ENCODE measurements around the gene MAGI2.
"Not testable (repeated sequence)": the region's sequence is repeated elsewhere in the genome, so short reads cannot be mapped to it uniquely, and the experiment has no call there.

Gene MAGI2

DNA sequence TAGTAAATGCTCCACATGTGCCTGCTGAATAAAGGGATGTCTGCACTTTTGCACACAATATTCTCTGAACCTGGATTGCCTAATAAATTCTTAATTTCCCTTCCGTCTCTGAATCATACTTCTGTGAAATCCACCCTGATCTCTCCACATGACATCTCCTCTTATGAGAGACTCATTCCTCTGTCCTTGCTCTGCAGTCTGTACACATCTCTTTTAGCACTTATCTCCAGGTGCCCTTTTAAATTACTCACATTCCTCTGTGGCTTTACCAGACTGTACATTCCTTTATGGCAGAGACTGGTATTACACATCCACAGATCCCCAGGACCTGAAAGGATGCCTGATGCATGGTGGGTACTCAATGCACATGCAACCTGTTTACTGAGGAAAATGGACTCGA lies 1127.3 kb downstream of the MAGI2 start:
- DNase-seq, result no peak

DNA sequence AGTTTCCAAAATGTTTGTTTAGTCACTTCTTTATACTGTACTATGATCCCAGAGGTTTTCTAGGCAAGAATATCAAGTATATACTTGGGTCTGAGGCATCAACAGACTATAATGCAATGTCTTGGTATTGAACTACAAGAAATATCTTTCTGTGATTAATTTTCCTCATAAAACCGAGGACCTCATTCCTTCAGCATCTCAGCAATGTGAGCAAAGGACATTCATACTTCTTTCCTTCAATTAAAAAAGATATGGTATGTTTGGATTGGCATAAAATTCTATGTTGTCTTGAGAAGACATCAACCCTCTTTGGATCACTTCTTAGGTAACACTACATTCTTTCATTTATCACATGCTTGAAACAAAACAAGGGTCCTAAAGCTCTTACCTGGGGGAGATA lies 1130.3 kb downstream of the MAGI2 start:
- DNase-seq, result no peak

DNA sequence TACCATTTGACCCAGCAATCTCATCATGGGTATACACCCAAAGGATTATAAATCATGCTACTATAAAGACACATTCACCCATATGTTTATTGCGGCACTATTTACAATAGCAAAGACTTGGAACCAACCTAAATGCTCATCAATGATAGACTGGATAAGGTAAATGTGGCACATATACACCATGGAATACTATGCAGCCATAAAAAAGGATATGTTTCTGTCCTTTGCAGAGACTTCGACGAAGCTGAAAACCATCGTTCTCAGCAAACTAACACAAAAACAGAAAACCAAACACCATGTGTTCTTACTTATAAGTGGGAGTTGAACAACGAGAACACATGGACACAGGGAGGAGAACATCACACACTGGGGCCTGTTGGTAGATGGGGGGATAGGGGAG lies 1131.2 kb downstream of the MAGI2 start:
- DNase-seq, result not testable (repeated sequence)

DNA sequence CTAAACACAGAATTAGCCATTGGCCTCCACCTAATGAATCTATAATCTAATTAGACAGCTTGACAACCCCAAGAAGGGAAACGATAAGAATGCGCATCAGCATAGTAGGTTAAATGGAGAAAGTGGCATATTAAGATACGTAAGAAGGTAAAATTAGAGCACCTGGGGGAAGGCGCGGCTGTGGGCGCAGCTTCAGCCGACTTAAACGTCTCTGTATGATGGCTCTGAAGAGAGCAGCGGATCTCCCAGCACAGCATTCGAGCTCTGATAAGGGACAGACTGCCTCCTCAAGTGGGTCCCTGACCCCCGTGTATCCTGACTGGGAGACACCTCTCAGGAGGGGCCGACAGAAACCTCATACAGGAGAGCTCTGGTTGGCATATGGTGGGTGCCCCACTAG lies 1136.1 kb downstream of the MAGI2 start:
- DNase-seq, result no peak

DNA sequence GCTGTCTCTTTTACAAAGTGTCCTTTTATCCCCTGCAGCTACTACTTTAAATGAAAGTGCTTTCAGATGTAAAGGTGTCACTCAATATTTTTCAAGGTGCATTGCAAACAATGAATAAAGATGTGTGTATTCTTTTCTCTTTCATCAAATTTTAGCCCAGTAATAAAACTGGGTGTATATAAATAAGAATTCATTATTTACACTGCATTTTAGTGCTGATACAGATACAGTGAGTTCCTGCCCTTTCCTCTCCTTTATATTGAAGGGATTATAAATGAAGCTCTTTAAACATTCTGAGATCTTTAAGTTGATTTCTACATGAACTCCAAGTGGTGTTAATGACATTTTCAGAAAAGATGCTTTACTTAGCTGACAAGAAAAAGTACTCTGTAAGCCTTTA lies 1137.4 kb downstream of the MAGI2 start:
- no peak for DNase-seq

DNA sequence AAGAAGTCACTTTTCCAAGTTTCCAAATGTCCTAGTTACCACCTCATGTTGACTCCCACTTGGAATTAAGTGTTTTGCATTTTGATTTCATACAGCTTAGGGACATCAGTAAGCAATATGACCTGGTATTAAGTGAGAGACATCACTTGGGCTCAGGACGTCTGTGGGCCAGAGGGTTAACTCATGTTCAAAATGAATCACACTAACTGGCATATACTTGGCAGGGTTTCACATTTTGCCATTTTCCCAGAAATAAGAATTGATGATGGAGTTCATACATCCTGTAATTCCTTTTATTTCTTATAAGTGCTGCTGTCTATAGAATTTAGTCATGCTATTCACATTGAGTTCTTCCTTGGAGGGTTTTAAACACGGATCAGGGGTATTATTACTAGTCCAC lies 1138.3 kb downstream of the MAGI2 start:
- DNase-seq, result no peak

DNA sequence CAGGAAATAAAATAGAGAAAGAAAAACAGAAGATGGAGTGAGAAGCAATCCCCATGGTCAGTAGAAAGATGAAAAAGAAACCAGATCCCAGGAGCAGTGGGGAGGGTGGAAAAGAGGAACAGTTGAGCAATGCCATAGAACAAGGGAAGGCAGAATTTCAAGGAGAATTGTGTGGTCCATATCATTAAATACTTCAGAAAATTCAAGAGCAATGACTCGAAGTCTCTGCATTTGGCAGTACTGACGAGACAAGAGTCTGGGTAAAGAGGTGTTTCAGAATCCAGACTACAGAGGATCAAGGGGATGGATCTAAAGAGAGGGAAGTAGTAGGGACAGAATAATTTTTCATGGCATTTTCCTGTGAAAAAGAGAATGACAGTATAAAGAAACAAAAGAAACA lies 1142.3 kb downstream of the MAGI2 start:
- no peak for DNase-seq

DNA sequence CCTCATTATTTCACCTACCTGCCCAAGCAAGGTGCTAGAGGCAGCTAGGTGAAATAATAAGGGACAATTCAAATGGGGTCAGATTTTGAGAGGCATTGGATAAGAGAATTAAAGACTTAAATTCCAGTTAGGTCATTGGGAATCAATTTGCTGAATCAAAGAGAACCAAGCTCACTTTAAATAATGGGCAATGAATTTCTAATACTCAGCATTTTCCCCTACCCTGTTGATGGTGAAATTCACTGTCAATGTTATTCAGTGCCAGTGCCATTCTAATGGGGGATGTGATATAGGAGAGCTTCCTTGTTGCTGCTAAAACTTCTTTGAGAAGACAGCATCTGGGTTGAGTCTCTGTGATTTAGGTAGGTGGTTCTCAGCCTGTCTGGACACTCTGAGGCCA lies 1145.6 kb downstream of the MAGI2 start:
- no peak for DNase-seq

DNA sequence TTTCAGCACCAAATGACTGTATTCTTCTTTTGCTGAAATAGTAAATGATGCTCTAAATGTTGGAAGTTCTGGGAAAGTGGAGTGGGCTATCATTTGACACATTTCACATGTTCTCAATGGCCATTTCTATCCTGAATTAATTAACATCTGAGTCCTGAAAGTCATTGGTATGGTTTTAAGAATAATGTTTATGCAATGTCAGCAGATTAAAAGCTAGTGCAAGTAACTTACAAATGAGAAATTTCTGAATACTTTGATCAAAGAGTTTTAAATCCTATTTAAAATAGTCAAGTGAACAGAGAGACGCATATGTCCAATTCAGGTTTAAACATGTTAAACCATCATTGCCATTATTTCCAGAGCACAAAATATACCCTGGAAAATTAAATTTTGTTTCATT lies 1146.8 kb downstream of the MAGI2 start:
- DNase-seq, result no peak

DNA sequence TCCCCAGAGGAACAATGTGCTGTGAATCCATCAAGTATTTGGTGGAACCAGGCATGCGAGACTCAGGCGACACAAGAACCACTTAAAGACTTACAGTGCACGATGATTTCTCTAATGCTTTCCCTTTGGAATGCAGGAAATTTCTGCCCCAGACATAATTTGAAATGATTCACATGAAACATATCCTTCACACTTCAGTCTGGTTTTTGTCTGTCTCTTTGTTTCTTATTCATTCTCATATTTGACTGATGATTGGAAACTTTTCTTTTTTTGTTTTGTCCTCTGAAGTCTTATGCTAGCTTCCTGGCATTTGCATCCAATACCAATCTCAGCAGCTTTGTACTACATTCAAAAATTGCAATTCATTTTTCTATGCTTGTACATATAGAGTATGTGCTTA lies 1152.1 kb downstream of the MAGI2 start:
- no peak for DNase-seq

DNA sequence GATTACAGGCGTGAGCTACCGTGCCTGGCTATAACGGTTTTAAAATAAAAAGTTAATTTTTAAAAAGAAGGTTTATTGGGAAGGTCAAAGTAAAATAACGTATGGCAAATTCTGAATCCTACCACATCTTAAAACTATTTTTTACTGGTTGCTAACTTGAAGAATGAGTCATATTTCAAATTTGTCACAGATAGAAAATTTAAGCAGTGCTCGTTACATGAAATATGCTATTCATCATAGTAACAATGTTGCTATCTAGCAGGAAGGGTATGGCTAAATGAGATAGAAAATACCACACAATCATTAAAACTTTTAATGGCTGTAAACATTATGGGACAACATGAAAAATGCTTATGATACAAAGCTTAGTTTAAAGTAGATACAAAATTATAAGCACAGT lies 1154.4 kb downstream of the MAGI2 start:
- no peak for DNase-seq

DNA sequence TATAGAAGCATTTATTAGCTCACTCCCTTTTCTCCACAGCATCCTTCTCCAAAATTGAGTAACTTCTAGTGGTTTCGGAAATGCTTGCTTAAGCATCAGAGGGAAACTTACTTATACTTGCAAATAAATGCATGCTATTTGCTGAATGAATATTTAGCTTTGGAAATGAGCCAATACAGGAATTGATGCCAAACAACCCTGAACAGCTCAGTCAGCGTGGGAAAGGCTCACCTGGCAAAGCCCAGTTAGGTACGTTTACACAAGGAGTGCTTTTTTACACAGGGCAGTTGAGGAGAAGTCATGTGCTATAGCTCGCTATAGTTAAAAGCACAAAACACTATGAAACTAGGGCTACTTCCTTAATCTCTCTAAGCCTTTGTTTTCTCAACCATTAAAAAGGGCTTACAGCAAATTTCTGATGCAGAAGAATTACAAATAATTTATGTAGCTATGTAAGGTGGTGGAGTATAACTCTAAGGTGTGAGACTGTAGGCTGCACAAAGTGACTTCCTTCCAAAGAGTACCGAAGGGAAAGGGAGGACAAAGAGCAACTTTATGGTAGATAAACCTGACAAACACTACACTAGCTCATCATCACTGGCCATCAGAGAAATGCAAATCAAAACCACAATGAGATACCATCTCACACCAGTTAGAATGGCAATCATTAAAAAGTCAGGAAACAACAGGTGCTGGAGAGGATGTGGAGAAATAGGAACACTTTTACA lies 1156.7 kb downstream of the MAGI2 start:
- DNase-seq, result no peak

DNA sequence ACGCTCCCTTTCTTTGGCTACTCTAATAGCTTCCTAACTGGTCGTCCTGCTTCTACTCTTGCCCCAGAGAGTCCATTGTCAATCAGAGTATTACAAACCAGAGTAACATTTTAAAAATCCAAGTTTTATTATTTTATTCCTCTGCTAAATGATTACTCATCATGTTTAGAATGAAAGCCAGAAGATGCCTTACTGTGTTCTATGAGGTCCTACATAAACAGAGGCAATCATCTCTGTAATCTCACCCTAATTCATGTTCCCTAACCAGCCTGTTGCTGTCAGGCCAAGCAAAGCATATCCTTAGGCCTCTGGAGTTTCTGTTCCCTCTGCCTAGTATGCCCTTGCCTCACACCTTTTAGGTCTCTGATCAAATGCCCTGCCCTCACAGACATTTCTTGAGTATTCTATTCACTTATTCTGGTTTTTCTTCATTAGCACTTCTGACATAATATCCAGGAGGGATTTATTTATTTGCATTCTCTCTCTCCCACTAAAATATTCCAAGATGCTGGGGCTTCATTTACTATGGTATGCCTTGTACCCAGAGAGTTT lies 1157.3 kb downstream of the MAGI2 start:
- DNase-seq, result no peak

DNA sequence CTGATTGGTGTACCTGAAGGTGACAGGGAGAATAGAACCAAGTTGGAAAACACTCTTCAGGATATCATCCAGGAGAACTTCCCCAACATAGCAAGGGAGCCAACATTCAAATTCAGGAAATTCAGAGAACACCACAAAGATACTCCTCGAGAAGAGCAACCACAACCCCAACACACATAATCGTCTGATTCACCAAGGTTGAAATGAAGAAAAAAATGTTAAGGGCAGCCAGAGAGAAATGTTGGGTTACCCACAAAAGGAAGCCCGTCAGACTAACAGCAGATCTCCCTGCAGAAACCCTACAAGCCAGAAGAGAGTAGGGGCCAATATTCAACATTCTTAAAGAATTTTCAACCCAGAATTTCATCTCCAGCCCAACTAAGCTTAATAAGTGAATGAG lies 1164.0 kb downstream of the MAGI2 start:
- DNase-seq, result not testable (repeated sequence)

DNA sequence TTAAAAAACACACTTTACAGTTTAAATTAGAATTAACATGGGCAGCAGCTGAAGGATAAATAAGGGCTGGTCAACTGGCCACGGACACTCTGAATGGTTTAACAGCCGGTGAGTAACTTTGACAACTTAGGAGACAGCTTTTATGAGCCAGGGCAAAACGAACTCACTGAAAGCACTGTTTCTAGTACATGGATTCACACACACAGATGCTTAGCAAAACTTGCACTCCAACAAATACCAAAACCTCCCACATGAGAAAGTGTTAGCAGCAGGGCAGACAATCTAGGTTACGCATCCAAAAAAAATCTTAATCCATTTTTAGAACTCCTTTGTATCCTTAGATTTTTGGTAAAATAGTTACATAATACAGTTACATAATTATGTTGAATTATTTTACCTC lies 1168.5 kb downstream of the MAGI2 start:
- no peak for DNase-seq

DNA sequence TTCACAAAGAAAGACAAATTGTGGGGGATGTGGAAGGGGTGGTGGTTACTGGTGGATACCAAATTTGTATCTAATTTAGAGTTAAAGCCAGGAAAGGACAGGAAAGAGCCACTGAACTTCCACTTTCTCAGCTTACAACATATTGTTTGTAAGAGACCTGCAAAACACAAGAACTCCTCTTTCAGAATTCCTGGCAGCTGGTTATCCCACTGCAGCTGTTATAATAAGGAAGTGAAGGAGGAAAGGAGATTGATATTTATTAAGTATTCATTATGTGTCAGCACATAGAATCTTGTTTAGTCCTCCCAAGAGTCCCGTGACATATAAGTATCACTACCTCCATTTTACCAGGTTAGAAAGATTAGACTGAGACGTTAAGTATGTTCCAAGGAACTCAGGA lies 1173.2 kb downstream of the MAGI2 start:
- no peak for DNase-seq

DNA sequence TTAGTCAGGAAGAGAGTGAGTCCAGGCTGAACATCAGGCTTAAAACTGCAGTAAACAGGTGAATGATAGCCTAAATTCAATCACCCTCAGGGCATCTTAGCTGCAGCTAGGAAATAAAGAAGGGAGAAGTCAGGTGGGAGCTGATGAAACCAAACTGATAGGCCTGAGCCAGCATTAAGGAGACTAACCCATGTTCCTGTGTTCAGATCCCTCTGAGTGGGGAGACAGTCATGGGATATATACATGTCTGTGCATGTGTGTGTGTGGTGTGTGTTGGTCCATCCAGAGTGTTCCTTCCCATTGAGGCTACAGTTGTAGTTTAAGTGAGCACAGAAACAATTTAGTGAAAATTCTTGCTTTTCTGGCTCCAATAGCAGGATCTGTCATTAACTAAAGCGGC lies 1174.0 kb downstream of the MAGI2 start:
- no peak for DNase-seq

DNA sequence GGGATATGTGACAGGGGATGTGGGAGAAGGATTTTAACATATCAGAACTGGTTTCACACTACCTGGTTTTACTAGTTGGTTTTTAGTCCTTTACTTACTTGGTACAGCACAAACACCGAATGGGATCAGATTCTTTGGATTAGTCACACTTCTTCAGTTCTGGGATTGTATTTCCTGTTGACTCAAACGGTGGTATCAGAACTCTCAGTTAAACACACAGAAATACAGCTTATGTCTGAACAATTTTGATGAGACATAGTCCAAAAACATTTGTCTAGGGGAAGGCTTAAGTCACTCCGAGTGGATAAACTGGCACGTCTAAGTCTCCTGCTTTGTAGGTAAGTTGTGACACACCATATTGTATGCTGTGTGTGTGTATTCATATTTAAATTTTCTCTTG lies 1174.4 kb downstream of the MAGI2 start:
- DNase-seq, result no peak

DNA sequence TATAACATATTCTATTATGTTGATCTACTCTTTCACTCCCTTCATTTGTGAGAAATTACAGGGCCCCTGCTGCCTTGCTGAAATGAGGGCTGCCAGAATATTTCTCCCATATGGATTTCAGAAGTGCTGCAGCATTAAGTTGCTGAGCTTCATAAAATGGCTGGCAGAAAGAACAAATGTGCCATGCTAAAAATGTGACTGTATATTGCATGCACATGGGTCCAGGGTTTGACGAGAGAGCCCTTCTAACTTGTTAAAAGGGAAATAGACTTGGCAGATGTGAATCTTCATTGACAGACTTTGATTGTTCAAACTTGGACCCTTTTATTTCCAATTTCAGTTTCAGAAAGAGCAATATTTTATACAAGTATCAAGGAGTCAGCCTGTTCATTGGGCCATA lies 1186.3 kb downstream of the MAGI2 start:
- DNase-seq, result no peak

DNA sequence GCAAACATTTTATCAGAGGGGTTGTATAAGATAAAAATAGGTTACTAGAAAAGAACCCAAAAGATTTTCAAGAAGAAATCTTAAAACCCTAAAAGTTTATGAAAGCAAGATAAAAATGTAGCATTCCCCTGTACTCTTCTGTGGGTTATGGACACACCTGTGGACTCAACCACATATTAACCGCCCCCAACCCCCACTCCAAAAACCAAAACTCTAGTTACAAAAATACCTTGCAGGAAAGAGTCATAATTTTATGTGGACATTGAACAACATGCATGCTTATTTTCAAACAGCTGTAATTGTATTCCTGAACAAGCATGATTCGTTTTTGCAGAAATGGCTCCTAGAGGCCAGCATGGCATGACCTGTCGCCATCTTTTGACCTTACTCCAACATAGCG lies 1188.0 kb downstream of the MAGI2 start:
- no peak for DNase-seq

DNA sequence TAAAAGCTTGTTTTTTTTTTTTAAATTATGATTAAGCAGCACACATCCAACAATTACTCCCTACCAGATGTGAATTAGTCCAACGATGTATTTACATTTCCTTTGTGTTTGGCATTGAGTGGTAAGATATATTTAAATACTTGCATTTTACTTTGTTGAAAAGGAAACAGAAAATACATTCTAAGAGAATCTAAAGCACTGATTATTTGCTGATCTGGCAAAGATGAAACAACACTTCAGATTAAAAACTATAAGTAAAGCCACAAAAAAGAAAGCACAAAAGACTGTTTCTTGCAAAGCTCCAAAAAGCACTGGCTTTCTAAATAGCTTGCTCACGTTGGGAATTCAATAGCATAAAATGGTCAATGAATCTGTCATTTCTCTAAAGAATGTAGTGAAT lies 1188.4 kb downstream of the MAGI2 start:
- DNase-seq, result no peak

DNA sequence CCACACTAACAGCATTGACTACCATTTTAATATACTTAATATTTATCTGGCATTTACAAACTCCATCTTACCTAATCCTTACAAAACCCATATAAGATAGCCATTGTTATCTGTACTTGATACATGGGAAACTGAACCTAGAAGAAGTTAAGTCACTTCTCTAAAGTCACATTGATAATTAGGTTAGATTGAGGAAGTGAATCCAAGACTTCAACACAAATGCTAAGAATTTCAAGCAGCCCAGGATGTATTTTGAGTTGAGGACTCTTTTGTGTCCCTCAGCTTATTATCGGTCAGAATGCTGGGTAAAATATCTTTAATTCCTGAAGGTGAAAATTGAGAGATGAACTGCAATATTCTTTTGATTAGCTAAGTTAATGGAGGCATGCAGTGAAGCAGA lies 1189.4 kb downstream of the MAGI2 start:
- no peak for DNase-seq

DNA sequence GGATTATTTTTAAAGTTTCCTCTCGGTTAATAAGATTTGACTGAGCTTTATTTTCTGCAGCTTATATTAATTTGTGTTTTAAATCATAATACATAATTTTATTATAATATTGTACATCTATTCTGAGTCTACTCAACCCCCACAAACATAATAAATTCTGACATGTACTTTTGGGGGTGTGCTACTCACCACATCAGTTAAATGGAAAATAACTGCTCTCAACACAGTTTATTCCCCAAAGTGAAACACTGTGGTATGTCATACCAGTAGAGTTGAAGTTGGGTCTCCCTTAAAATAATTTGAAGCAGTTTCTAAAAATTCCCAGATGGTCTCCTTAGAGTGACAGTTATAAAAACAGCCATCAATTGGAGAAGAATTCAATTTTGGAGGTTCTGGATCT lies 1191.7 kb downstream of the MAGI2 start:
- no peak for DNase-seq

DNA sequence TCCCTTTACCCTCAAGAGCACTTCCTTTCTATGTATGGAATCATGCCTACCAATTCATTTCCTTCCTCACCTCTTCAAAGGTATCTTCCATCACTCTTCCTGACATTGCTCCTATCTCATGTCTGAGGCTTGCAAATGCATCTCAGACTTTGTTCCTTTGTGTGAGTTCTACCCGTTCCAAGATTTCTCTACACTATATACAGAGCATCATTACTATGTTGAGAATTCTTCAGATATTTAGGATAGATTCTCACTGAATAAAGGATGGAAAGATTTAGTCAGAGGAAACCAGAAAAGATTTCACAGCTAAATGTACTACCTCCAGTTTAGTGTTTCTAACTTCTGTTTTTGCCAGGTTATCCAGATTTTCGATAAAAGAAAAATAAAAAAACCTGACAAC lies 1192.2 kb downstream of the MAGI2 start:
- no peak for DNase-seq

DNA sequence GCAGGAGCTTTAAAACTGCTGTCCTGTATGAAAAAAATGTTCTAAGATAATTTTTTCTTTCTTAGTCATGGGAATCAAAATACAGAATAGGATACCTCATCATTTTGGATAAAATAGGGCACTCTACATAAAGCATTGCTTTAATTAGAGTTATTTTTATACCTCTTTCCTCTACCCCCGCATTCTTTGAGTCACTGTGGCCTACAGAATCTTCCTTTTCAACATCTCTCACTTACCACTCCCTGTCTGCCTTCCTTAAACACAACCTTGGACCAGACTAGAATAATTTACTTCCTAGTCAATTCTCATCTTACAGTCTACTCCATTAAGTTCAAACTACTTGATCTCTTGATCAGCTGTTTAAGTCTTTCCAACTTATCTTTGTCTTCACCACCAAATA lies 1192.6 kb downstream of the MAGI2 start:
- DNase-seq, result no peak

DNA sequence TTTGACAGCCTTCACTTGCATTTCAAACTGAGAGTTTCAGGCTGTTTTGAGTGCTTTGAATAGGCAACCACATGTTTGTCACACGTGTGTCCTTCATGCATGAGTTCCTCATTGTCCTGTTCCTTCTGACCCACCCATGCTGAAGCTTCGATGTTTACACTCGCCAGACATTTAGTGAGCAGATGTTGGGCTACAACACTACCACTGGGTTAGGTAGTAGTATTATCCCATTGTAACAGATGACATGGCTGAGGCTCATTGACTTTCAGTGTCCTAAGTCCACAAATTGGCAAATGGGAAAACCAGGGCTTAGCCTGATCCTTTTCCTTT lies 1198.8 kb downstream of the MAGI2 start:
- DNase-seq, result no peak
